Keratinocyte (primary cell): ENCODE data around the gene RRAS2. TPM values are rescaled to one million over a fixed set of nuclear protein-coding genes. Genes with fewer than 3 reads are reported as not detected.

Source experiments
- DNase-seq: peaks from one replicate; pipeline ENCODE4 v3.0.0-alpha.2; 2011; ENCODE audit warnings: low read depth, missing footprints, low spot score
- FAIRE-seq: peaks from 2 replicates; lab custom pipeline; 2011; peaks lifted over from hg19 to GRCh38; lab: Jason Lieb, UNC
- H2AFZ ChIP-seq: 2 replicates; pipeline ENCODE4 v1.6.0; 2012; ENCODE audit warnings: low read length, control low read depth, inconsistent platforms; ENCODE audit not compliant: control insufficient read depth
- H3K27ac ChIP-seq: 2 replicates; pipeline ENCODE4 v1.5.1; 2011; ENCODE audit warnings: low read length; ENCODE audit not compliant: control insufficient read depth, insufficient read depth
- H3K27me3 ChIP-seq: 3 replicates; pipeline ENCODE4 v1.6.0; 2011; ENCODE audit warnings: low read length; ENCODE audit not compliant: control insufficient read depth, insufficient read depth; ENCODE audit errors: extremely low read depth
- H3K36me3 ChIP-seq, 2 experiments: 2 replicates in 1 of 2; 3 replicates in 1 of 2; pipeline ENCODE4 v1.5.1; 2011; ENCODE audit warnings: low read length in 2 of 2, mild to moderate bottlenecking in 1 of 2; ENCODE audit not compliant: control insufficient read depth in 2 of 2, insufficient read depth in 2 of 2; ENCODE audit errors: extremely low read depth in 1 of 2
- H3K4me1 ChIP-seq: 3 replicates; pipeline ENCODE4 v1.5.1; 2011; ENCODE audit warnings: low read length; ENCODE audit not compliant: control insufficient read depth, insufficient read depth; ENCODE audit errors: extremely low read depth
- H3K4me2 ChIP-seq: 3 replicates; pipeline ENCODE4 v1.6.0; 2011; ENCODE audit warnings: low read depth, low read length; ENCODE audit not compliant: control insufficient read depth, insufficient read depth; ENCODE audit errors: extremely low read depth
- H3K4me3 ChIP-seq, 3 experiments: fragments of 200-600 bp in 1 of 3; sonication (generic) in 1 of 3; 2 replicates in 2 of 3; 3 replicates in 1 of 3; pipeline ENCODE4 v1.5.1; 2011 to 2016; ENCODE audit warnings: low read length in 3 of 3, mild to moderate bottlenecking in 3 of 3, control low read depth in 2 of 3, inconsistent platforms in 1 of 3, low read depth in 1 of 3, mixed read lengths in 1 of 3, mixed run types in 1 of 3, moderate library complexity in 1 of 3; ENCODE audit not compliant: control insufficient read depth in 2 of 3, insufficient read depth in 2 of 3; ENCODE audit errors: extremely low read depth in 1 of 3
- H3K79me2 ChIP-seq: 2 replicates; pipeline ENCODE4 v1.6.0; 2012; ENCODE audit warnings: low read length; ENCODE audit not compliant: control insufficient read depth, insufficient read depth
- H3K9ac ChIP-seq: 3 replicates; pipeline ENCODE4 v1.6.0; 2011; ENCODE audit warnings: low read length; ENCODE audit not compliant: control insufficient read depth, insufficient read depth; ENCODE audit errors: extremely low read depth
- H3K9me1 ChIP-seq: 3 replicates; pipeline ENCODE4 v1.6.0; 2011; ENCODE audit warnings: low read length; ENCODE audit not compliant: control insufficient read depth, insufficient read depth; ENCODE audit errors: extremely low read depth
- H3K9me3 ChIP-seq: 2 replicates; pipeline ENCODE4 v1.5.1; 2012; ENCODE audit warnings: low read depth, low read length; ENCODE audit not compliant: control insufficient read depth
- H4K20me1 ChIP-seq: 3 replicates; pipeline ENCODE4 v1.6.0; 2011; ENCODE audit warnings: low read length; ENCODE audit not compliant: control insufficient read depth, insufficient read depth; ENCODE audit errors: extremely low read depth
- EZH2 ChIP-seq: IDR thresholded peaks from one replicate; pipeline ENCODE4 v1.6.1; 2012; ENCODE audit warnings: inconsistent platforms, mild to moderate bottlenecking, low read length, moderate library complexity
- dilution Hi-C: fragments of 300-500 bp; cut with MboI; formaldehyde crosslinking; loops from one replicate; pipeline ENCODE4 v1.7.0; 2020; ENCODE audit warnings: low sequenced_read_pairs; ENCODE audit not compliant: extremely low pct_ligation_motif_present
- polyA plus RNA-seq, 5 experiments: library from polyadenylated mRNA; depleted of rRNA in 3 of 5; stranded (reverse) in 3 of 5; stranded (forward) in 1 of 5; unstranded in 1 of 5; fragments of >200 nt; gene quantifications; 1 replicate in 1 of 5; 2 replicates in 3 of 5; 3 replicates in 1 of 5; pipeline versions ENCODE4 v1.2.1 to v1.2.3, GENCODE V29; 2011 to 2012; ENCODE audit warnings: missing spikeins in 2 of 5, low read depth in 1 of 5, low replicate concordance in 1 of 5
- TF ChIP-seq, protein P1 (sequence below), 3 experiments: IDR thresholded peaks in 1 of 3; conservative IDR thresholded peaks in 1 of 3; optimal IDR thresholded peaks in 1 of 3; 2 replicates in 2 of 3; 3 replicates in 1 of 3; pipeline versions ENCODE3 to v1.5.1; 2011; ENCODE audit warnings: low read length in 3 of 3, mild to moderate bottlenecking in 3 of 3, moderate library complexity in 2 of 3, control low read depth in 1 of 3, inconsistent platforms in 1 of 3; ENCODE audit not compliant: insufficient read depth in 2 of 3; ENCODE audit errors: extremely low read depth in 1 of 3

RRAS2 gene
- polyA plus RNA-seq, 1 donor (not counting 4 experiments of a cell fraction or from before 2014, with no cell fraction given) = 99.3 TPM

DNA sequence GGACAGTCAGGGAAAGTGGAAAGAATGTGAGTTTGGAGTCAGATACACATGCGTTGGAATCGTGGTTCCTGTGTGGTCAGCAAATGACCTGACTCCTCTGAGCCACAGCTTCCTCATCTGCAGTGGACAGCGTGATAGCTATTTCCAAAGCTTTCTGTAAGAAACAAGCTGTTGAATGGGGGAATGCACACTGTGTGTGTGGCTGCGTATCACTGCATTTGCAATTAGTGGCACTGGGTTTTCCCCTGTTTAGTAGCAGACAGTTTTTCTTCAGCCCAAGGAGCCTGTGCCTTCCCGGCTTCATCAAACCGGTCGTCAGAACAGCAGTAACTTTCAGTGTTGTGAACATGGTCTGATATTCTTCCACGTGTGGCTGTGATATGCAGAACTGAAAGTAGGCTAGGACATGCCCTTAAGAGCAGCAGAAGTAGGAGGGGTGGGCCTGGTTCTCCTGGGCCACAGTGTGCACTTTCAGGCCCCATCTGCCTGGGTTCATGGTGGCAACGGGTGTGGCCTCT is 121.5 kb downstream of the RRAS2 start:
- no peaks in the 10 kb centered on the region for H3K79me2 ChIP-seq
- no peaks in the 10 kb centered on the region for H3K9me1 ChIP-seq
- H3K27ac ChIP-seq = no peak overlapping the region
- no peak overlapping the region for H3K9ac ChIP-seq
- TF ChIP-seq, protein P1, sequence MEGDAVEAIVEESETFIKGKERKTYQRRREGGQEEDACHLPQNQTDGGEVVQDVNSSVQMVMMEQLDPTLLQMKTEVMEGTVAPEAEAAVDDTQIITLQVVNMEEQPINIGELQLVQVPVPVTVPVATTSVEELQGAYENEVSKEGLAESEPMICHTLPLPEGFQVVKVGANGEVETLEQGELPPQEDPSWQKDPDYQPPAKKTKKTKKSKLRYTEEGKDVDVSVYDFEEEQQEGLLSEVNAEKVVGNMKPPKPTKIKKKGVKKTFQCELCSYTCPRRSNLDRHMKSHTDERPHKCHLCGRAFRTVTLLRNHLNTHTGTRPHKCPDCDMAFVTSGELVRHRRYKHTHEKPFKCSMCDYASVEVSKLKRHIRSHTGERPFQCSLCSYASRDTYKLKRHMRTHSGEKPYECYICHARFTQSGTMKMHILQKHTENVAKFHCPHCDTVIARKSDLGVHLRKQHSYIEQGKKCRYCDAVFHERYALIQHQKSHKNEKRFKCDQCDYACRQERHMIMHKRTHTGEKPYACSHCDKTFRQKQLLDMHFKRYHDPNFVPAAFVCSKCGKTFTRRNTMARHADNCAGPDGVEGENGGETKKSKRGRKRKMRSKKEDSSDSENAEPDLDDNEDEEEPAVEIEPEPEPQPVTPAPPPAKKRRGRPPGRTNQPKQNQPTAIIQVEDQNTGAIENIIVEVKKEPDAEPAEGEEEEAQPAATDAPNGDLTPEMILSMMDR (optimal IDR thresholded peaks at IDR 0.05 in 1 of 3, IDR thresholded peaks at IDR 0.05 in 1 of 3, conservative IDR thresholded peaks at IDR 0.05 in 1 of 3; ENCODE audit: extremely low read depth in 1 of 3, insufficient read depth in 2 of 3, low read length in 3 of 3) = no peak
- TF ChIP-seq EZH2 = no peak
- peaks cover 31% of the 10 kb centered on the region for H3K27me3 ChIP-seq
- no peak overlapping the region for H2AFZ ChIP-seq
- H3K4me1 ChIP-seq = no peaks in the 10 kb centered on the region
- FAIRE-seq (no peak), DNase-seq (no peak)
- no peaks in the 10 kb centered on the region for H3K36me3 ChIP-seq
- no peaks in the 10 kb centered on the region for H3K9me3 ChIP-seq
- dilution Hi-C loops = loop anchor here (25.0 kb wide), 2 partner anchors 275 to 475 kb away; partner anchors contain the start of gene SPON1
- no peaks in the 10 kb centered on the region for H4K20me1 ChIP-seq
- no peak overlapping the region for H3K4me3 ChIP-seq
- H3K4me2 ChIP-seq = no peak overlapping the region

- H4K20me1 ChIP-seq = no peaks in the 10 kb centered on the region
- no peak overlapping the region for H3K4me3 ChIP-seq
- no peaks in the 10 kb centered on the region for H3K36me3 ChIP-seq
- H3K79me2 ChIP-seq = no peaks in the 10 kb centered on the region
- FAIRE-seq (no peak), DNase-seq (no peak)
- peaks cover 33% of the 10 kb centered on the region for H3K27me3 ChIP-seq
- H3K27ac ChIP-seq = no peak overlapping the region
- H2AFZ ChIP-seq = no peak overlapping the region
- H3K9me1 ChIP-seq = no peaks in the 10 kb centered on the region
- dilution Hi-C loops = loop anchor here (25.0 kb wide), 2 partner anchors 273 to 473 kb away; partner anchors contain the start of gene SPON1
- TF ChIP-seq, protein P1 (optimal IDR thresholded peaks at IDR 0.05 in 1 of 3, IDR thresholded peaks at IDR 0.05 in 1 of 3, conservative IDR thresholded peaks at IDR 0.05 in 1 of 3; ENCODE audit: extremely low read depth in 1 of 3, insufficient read depth in 2 of 3, low read length in 3 of 3) = no peak
- no peak for TF ChIP-seq EZH2
- no peaks in the 10 kb centered on the region for H3K9me3 ChIP-seq
- H3K9ac ChIP-seq = no peak overlapping the region
- no peaks in the 10 kb centered on the region for H3K4me1 ChIP-seq
- H3K4me2 ChIP-seq = no peak overlapping the region
These were observed 123.3 kb downstream of the RRAS2 start for GRCh38 chr11:14235701-14236100.
